ENCODE results near the gene RFX1. TPM values are rescaled to one million over a fixed set of nuclear protein-coding genes. Genes with fewer than 3 reads are reported as not detected.

The RFX1 gene
- total RNA-seq, 1 donor from 2014 or later: 16.2 TPM

- intact Hi-C loops (cut with micrococcal nuclease): no loop called here
These were observed 43.2 kb downstream of the RFX1 start for GRCh38 chr19:13962699-13963602.

GRCh38 chr19:13961826-13962698 is 44.1 kb downstream of the RFX1 start:
- intact Hi-C loops (cut with micrococcal nuclease): no loop called here

GRCh38 chr19:13960863-13961784 is 45.0 kb downstream of the RFX1 start:
- intact Hi-C loops (cut with micrococcal nuclease): no loop called here

- intact Hi-C loops (cut with micrococcal nuclease): no loop called here
These were observed 45.9 kb downstream of the RFX1 start for GRCh38 chr19:13959962-13960862.

- intact Hi-C loops (cut with micrococcal nuclease): no loop called here
These were observed 46.8 kb downstream of the RFX1 start for GRCh38 chr19:13959141-13959961.

GRCh38 chr19:13958043-13958442 is 48.1 kb downstream of the RFX1 start:
- intact Hi-C loops (cut with micrococcal nuclease): no loop called here

- intact Hi-C loops (cut with micrococcal nuclease): no loop called here
These were observed 49.1 kb downstream of the RFX1 start for GRCh38 chr19:13957051-13957450.

GRCh38 chr19:13956365-13956744 is 49.8 kb downstream of the RFX1 start:
- intact Hi-C loops (cut with micrococcal nuclease): no loop called here

GRCh38 chr19:13955662-13956364 is 50.3 kb downstream of the RFX1 start:
- intact Hi-C loops (cut with micrococcal nuclease): no loop called here

- intact Hi-C loops (cut with micrococcal nuclease): no loop called here
These were observed 51.9 kb downstream of the RFX1 start for GRCh38 chr19:13954185-13954584.

- intact Hi-C loops (cut with micrococcal nuclease): loop anchor here (1.0 to 2.0 kb wide), 12 partner anchors 32 to 566 kb away; partner anchors contain the start of genes ASF1B, BRME1, C19orf53 and CC2D1A
These were observed 53.1 kb downstream of the RFX1 start for GRCh38 chr19:13952931-13953531.

GRCh38 chr19:13952154-13952930 is 53.8 kb downstream of the RFX1 start, which contains the start of gene DCAF15:
Gene DCAF15 (plus strand): TSS chr19:13952509. CDS start chr19:13952513, 4 bp downstream.
- intact Hi-C loops (cut with micrococcal nuclease): loop anchor here (1.0 to 2.0 kb wide), 12 partner anchors 31 to 566 kb away; partner anchors contain the start of genes ASF1B, BRME1, C19orf53 and CC2D1A

- intact Hi-C loops (cut with micrococcal nuclease): loop anchor here (1.0 to 2.0 kb wide), 12 partner anchors 30 to 567 kb away; partner anchors contain the start of genes ASF1B, BRME1, C19orf53 and CC2D1A
These were observed 54.3 kb downstream of the RFX1 start for GRCh38 chr19:13951799-13952153.

- intact Hi-C loops (cut with micrococcal nuclease): no loop called here
These were observed 55.1 kb downstream of the RFX1 start for GRCh38 chr19:13951043-13951442.

GRCh38 chr19:13946414-13946813 is 59.7 kb downstream of the RFX1 start:
- intact Hi-C loops (cut with micrococcal nuclease): no loop called here

- intact Hi-C loops (cut with micrococcal nuclease): no loop called here
These were observed 64.0 kb downstream of the RFX1 start for GRCh38 chr19:13942023-13942684.

Measured in T-helper 1 cell treated with Interleukin-12 subunit alpha and Interleukin-12 subunit beta and Interleukin-4 antibody, amounts not matched to agents 30 ng/mL and 1 ng/mL, for 36 hours (primary cell).